OCI-LY3 (cell line): ENCODE results near the gene TRPM7.

Source experiments
- CTCF ChIP-seq: fragments of 200-600, 300-600 bp; sonication (generic); IDR thresholded peaks from 2 replicates; pipeline ENCODE4 v1.5.1; 2014; ENCODE audit warnings: antibody characterized with exemption, low read length, low read depth
- EZH2phosphoT487 ChIP-seq: fragments of 200-600 bp; shearing (Covaris generic); IDR thresholded peaks from 2 replicates; pipeline ENCODE4 v1.6.1; 2018; ENCODE audit warnings: antibody characterized with exemption, mixed run types, low read depth

GRCh38 chr15:50593761-50594160 is 92.8 kb downstream of the TRPM7 start:
- TF ChIP-seq CTCF (no peak), EZH2phosphoT487 (no peak)
